HG02981 (cell line): ENCODE measurements around the gene CENPH.
"Not testable (repeated sequence)": the region's sequence is repeated elsewhere in the genome, so short reads cannot be mapped to it uniquely, and the experiment has no call there.

Experiments
- ATAC-seq: cut with Tn5 transposase; IDR thresholded peaks from one replicate; pipeline ENCODE4 v1.9.1; 2021; ENCODE audit warnings: mild to moderate bottlenecking, moderate library complexity; ENCODE audit not compliant: unreplicated experiment

Gene CENPH

DNA sequence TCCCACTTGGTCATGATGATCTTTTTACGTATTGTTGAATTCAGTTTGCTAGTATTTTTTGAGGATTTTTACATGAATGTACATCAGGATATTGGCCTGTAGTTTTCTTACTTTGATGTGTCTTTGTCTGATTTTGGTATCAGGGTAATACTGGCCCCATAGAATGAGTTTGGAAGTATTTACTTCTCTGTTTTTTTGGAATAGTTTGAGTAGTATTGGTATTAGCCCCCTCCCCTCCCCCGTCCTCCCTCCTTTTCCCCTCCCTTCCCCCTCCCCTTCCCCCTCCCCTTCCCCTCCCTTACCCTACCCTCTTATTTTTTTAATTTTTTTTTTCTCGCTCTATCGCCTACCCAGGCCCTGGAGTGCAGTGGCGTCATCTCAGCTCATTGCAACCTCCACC, 55.6 kb downstream of the CENPH start:
- no peak for ATAC-seq

DNA sequence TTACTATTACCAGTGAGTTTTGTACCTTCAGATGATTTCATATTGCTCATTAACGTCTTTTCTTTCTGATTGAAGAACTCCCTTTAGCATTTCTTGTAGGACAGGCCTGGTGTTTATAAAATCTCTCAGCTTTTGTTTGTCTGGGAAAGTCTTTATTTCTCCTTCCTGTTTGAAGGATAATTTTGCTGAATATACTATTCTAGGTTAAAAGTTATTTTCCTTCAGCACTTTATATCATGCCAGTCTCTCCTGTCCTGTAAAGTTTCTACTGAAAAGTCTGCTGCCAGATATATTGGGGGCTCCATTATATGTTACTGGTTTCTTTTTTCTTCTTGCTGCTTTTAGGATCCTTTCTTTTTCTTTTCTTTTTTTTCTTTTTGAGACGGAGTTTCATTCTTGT, 58.6 kb downstream of the CENPH start:
- ATAC-seq, result no peak

DNA sequence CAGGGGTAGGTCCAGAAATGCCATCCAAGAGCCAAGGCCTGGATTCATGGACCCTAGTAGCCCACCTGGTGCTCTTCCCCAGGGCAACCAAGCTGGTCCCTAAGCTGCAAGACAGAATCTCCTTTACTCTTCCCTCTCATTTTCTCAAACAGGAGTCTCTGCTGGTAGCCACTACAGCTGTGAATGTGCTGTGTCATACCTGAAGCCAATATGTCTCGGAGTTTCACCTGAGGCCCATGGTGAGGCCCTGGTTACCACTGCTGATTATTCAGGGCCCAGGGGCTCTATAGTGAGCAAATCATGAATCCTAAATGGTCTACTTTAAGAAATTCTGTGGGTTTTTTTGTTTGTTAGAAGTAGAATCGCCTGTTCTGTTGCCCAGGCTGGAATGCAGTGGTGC, 61.2 kb downstream of the CENPH start:
- no peak for ATAC-seq

DNA sequence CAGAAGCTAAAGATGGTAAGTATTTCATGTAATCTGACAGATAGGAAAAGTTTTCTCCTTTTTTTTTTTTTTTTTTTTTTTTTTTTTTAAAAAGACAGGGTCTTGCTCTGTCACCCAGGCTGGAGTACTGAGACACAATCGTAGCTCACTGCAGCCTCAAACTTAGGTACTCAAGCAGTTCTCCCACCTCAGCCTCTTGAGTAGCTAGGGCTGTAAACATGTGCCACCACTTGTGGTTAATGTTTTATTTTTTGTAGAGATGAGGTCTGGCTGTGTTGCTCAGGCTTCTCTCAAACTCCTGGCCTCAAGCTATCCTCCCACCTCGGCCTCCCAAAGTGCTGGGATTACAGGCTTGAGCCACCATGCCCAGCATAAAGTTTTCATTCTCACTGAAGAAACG, 63.1 kb downstream of the CENPH start:
- ATAC-seq, result no peak

DNA sequence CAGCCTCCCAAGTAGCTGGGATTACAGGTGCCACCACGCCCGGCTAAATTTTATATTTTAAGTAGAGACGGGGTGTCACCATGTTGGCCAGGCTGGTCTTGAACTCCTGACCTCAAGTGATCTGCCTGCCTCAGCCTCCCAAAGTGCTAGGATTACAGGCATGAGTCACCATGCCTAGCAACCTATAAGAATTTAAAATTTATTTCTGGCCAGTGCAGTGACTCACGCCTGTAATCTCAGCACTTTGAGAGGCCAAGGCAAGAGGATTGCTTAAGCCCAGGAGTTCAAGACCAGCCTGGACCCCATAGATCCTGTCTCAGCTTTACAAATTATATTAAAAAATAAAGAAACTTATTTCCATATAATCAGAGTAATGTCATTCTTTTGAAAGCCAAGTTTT, 66.6 kb downstream of the CENPH start:
- ATAC-seq, result not testable (repeated sequence)

DNA sequence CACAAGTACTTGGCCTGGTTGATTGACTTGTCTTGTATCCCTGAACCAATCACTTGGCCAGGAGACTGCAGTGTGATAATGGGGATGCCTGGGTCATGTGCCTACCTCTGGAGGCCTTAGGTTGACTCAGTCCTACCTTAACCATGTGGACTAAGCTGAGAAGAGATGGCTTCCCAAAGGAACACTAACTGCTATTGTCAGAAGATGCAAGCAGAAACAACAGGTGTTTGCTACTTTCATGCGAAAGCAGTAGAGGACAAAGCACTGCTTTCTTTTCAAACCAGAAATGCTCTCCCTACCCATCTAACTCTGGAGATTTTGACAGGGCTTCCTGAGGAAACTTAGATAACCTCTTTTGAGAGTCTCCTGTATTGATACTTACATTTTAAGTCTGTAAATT, 68.2 kb downstream of the CENPH start:
- ATAC-seq, result no peak
